ENCODE results near the gene MRPL40.

Gene MRPL40

GRCh38 chr22:19454156-19454555, 21.8 kb downstream of the MRPL40 start:
- no peak overlapping the region for H3K4me3 ChIP-seq (ENCODE audit: low read length)
- TF ChIP-seq CTCF (conservative IDR thresholded peaks at IDR 0.05; ENCODE audit: low read depth, low read length): no peak
- no peak for DNase-seq (ENCODE audit: low read depth)

- no peak for DNase-seq (ENCODE audit: low read depth)
- TF ChIP-seq CTCF (conservative IDR thresholded peaks at IDR 0.05; ENCODE audit: low read depth, low read length): no peak
These were observed 22.7 kb downstream of the MRPL40 start for GRCh38 chr22:19455033-19455432.

DNA sequence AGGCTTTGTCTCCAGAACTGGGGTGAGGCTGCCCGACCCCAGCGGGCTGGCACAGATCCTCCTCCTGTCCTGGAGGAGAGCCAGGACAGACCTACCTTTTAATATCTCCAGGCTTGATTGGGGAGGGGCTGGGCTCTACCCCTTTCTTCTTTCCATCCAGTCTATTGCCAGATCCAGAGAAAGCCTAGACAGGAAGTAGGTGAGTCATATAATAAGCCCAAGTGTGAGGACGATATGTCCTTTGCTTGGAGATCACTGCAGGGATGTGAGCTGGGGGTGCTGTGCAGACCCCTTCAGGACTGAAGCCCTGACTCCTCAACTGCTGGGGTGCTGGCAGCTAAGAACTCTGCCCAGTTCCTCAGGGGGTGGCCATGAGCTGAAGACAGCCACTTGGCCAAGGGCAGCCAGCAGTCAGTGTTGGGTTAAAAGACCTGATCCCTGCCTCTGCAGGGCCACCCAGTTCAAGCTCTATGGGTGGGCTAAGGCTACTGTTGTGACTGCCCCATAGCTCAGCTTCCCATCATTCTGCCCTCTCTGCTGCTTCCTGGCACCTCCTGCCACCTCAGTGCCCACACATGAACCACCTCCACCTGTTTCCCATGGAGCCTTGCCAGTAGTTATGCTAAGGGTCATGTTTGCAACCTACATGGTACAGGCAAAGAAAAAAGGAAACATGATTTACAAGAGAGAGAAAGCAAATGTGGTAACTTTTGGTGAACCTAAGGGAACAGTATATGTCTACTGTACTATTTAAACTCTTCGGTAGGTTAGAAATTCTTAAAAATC, 23.4 kb downstream of the MRPL40 start:
- no peak overlapping the region for H3K4me3 ChIP-seq (ENCODE audit: low read length)
- no peak for TF ChIP-seq CTCF (conservative IDR thresholded peaks at IDR 0.05; ENCODE audit: low read depth, low read length)
- no peak for DNase-seq (ENCODE audit: low read depth)

More at GRCh38 chr22:19455033-19455432, 22.7 kb downstream of the MRPL40 start:
- no peak overlapping the region for H3K4me3 ChIP-seq (ENCODE audit: low read length)

- no peak overlapping the region for H3K4me3 ChIP-seq (ENCODE audit: low read length)
- DNase-seq (ENCODE audit: low read depth): no peak
- TF ChIP-seq CTCF (conservative IDR thresholded peaks at IDR 0.05; ENCODE audit: low read depth, low read length): no peak
These were observed 24.2 kb downstream of the MRPL40 start for GRCh38 chr22:19456541-19456940.

DNA sequence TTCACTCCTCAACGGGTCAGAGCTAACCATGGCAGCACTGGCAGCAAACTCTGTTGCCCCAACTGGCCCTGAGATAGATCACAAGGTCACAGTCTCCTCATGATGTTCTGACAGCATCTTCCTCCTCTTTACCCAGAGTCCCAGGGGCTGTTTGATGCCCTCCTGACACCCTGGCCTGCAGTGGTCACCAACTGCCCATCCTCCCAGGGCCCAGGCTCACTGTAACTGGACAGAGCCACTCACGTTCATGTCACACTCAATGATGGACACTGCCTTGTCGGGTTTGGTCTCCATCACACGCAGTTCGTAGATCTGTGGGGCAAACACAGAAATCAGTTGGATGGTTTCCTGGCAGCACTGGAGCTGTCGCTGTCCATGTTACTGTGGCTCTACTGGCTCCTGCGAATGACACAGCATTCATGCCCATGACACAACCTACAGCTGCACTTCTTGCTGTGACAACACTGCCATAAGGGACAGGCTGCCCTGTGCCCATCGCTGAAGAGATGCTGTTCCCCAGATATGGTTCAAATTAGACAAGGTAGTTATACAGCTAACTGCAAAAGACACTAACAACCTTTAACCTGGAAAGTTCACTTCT, 25.6 kb downstream of the MRPL40 start:
- TF ChIP-seq CTCF (conservative IDR thresholded peaks at IDR 0.05; ENCODE audit: low read depth, low read length): no peak
- H3K4me3 ChIP-seq (ENCODE audit: low read length): no peak overlapping the region
- no peak for DNase-seq (ENCODE audit: low read depth)

GRCh38 chr22:19460036-19460435, 27.7 kb downstream of the MRPL40 start:
- DNase-seq (ENCODE audit: low read depth): no peak
- TF ChIP-seq CTCF (conservative IDR thresholded peaks at IDR 0.05; ENCODE audit: low read depth, low read length): no peak
- H3K4me3 ChIP-seq (ENCODE audit: low read length): no peak overlapping the region

GRCh38 chr22:19461506-19461905, 29.2 kb downstream of the MRPL40 start:
- no peak for DNase-seq (ENCODE audit: low read depth)
- no peak for TF ChIP-seq CTCF (conservative IDR thresholded peaks at IDR 0.05; ENCODE audit: low read depth, low read length)
- no peak overlapping the region for H3K4me3 ChIP-seq (ENCODE audit: low read length)

Measured in retinal pigment epithelial cell (primary cell).